Activated T-helper 1 cell treated with anti-CD3 and anti-CD28 coated beads, Interleukin-12 subunit alpha, Interleukin-12 subunit beta, Interleukin-2, Interleukin-4 antibody, amounts not matched to agents 30 ng/mL and 10 ng/mL and 1 ng/mL, durations not matched to agents 14 hours and 24 hours and 36 hours (primary cell): Measurements from ENCODE around the gene ACOT12. TPM values are rescaled to one million over a fixed set of nuclear protein-coding genes. Genes with fewer than 3 reads are reported as not detected.
"Not testable (repeated sequence)": the region's sequence is repeated elsewhere in the genome, so short reads cannot be mapped to it uniquely, and the experiment has no call there.

Experiments
- DNase-seq: peaks from one replicate; pipeline ENCODE4 v3.0.0; 2021; ENCODE audit warnings: low spot score
- H3K27ac Mint-ChIP-seq: one replicate; pipeline ENCODE4 v1.8.0; 2021; ENCODE audit warnings: mild to moderate bottlenecking, mixed read lengths
- H3K27me3 Mint-ChIP-seq: one replicate; pipeline ENCODE4 v1.8.0; 2022; ENCODE audit warnings: mild to moderate bottlenecking, moderate library complexity, mixed read lengths; ENCODE audit not compliant: insufficient read depth
- H3K36me3 Mint-ChIP-seq: one replicate; pipeline ENCODE4 v1.8.0; 2021; ENCODE audit warnings: low read depth, mixed read lengths
- H3K4me1 Mint-ChIP-seq: one replicate; pipeline ENCODE4 v1.8.0; 2021; ENCODE audit warnings: low read depth, mixed read lengths
- H3K4me3 Mint-ChIP-seq: one replicate; pipeline ENCODE4 v1.8.0; 2021; ENCODE audit warnings: mild to moderate bottlenecking, moderate library complexity, mixed read lengths
- H3K9me3 Mint-ChIP-seq: one replicate; pipeline ENCODE4 v1.8.0; 2021; ENCODE audit warnings: mixed read lengths
- intact Hi-C: fragments of 100-400 bp; cut with micrococcal nuclease; formaldehyde crosslinking; loops from one replicate; pipeline ENCODE4 v1.15.1; 2024
- total RNA-seq: library from RNA; stranded (reverse); gene quantifications from 2 replicates; pipeline ENCODE4 v1.2.3, GENCODE V29; 2022

ACOT12 gene
- total RNA-seq, 1 donor from 2014 or later = not detected

GRCh38 chr5:81418606-81419005, 24.7 kb upstream of the ACOT12 start:
- H3K27me3 Mint-ChIP-seq = no peaks in the 10 kb centered on the region
- H3K4me3 Mint-ChIP-seq = no peak overlapping the region
- H3K36me3 Mint-ChIP-seq = no peaks in the 10 kb centered on the region
- intact Hi-C loops = no loop called here
- DNase-seq = no peak
- no peaks in the 10 kb centered on the region for H3K9me3 Mint-ChIP-seq
- no peak overlapping the region for H3K27ac Mint-ChIP-seq
- peaks cover 36% of the 10 kb centered on the region for H3K4me1 Mint-ChIP-seq

- no peak for DNase-seq
- Mint-ChIP-seq H3K4me3 (no peak overlapping the region), H3K36me3 (no peaks in the 10 kb centered on the region), H3K4me1 (peaks cover 27% of the 10 kb centered on the region), H3K27ac (no peak overlapping the region), H3K27me3 (no peaks in the 10 kb centered on the region), H3K9me3 (no peaks in the 10 kb centered on the region)
- intact Hi-C loops = no loop called here
Measured at GRCh38 chr5:81417052-81417451, 23.1 kb upstream of the ACOT12 start.

GRCh38 chr5:81409896-81410295, 16.0 kb upstream of the ACOT12 start:
- Mint-ChIP-seq H3K9me3 (no peaks in the 10 kb centered on the region), H3K27me3 (no peaks in the 10 kb centered on the region), H3K4me3 (no peak overlapping the region), H3K27ac (no peak overlapping the region), H3K4me1 (no peaks in the 10 kb centered on the region), H3K36me3 (no peaks in the 10 kb centered on the region)
- DNase-seq = no peak
- intact Hi-C loops = no loop called here

GRCh38 chr5:81409361-81409760, 15.4 kb upstream of the ACOT12 start:
- Mint-ChIP-seq H3K36me3 (no peaks in the 10 kb centered on the region), H3K27ac (no peak overlapping the region), H3K4me1 (no peaks in the 10 kb centered on the region), H3K4me3 (no peak overlapping the region), H3K9me3 (no peaks in the 10 kb centered on the region), H3K27me3 (no peaks in the 10 kb centered on the region)
- no peak for DNase-seq
- intact Hi-C loops = no loop called here

GRCh38 chr5:81408496-81408895, 14.6 kb upstream of the ACOT12 start:
- intact Hi-C loops = no loop called here
- Mint-ChIP-seq H3K27me3 (no peaks in the 10 kb centered on the region), H3K4me1 (no peaks in the 10 kb centered on the region), H3K36me3 (no peaks in the 10 kb centered on the region), H3K9me3 (no peaks in the 10 kb centered on the region), H3K4me3 (no peak overlapping the region), H3K27ac (no peak overlapping the region)
- DNase-seq = no peak

GRCh38 chr5:81407811-81408210, 13.9 kb upstream of the ACOT12 start:
- H3K36me3 Mint-ChIP-seq, DNase-seq, H3K27ac Mint-ChIP-seq, H3K9me3 Mint-ChIP-seq, intact Hi-C loops, H3K4me3 Mint-ChIP-seq, H3K27me3 Mint-ChIP-seq, H3K4me1 Mint-ChIP-seq: not testable (repeated sequence)

- no peaks in the 10 kb centered on the region for H3K36me3 Mint-ChIP-seq
- no peak for DNase-seq
- no peak overlapping the region for H3K27ac Mint-ChIP-seq
- peaks cover 3% of the 10 kb centered on the region for H3K27me3 Mint-ChIP-seq
- no peak overlapping the region for H3K4me3 Mint-ChIP-seq
- intact Hi-C loops = no loop called here
- no peaks in the 10 kb centered on the region for H3K4me1 Mint-ChIP-seq
- no peaks in the 10 kb centered on the region for H3K9me3 Mint-ChIP-seq
Measured at GRCh38 chr5:81405126-81405891, 11.4 kb upstream of the ACOT12 start.

GRCh38 chr5:81402192-81402930, 8.4 kb upstream of the ACOT12 start:
- Mint-ChIP-seq H3K27me3 (peaks cover 8% of the 10 kb centered on the region), H3K27ac (no peak overlapping the region), H3K36me3 (no peaks in the 10 kb centered on the region), H3K4me3 (no peak overlapping the region), H3K4me1 (no peaks in the 10 kb centered on the region), H3K9me3 (no peaks in the 10 kb centered on the region)
- DNase-seq = no peak
- intact Hi-C loops = no loop called here

- Mint-ChIP-seq H3K27ac (no peak overlapping the region), H3K9me3 (no peaks in the 10 kb centered on the region), H3K27me3 (peaks cover 8% of the 10 kb centered on the region), H3K4me3 (no peak overlapping the region), H3K36me3 (no peaks in the 10 kb centered on the region), H3K4me1 (no peaks in the 10 kb centered on the region)
- DNase-seq = no peak
- intact Hi-C loops = no loop called here
Measured at GRCh38 chr5:81401266-81401665, 7.3 kb upstream of the ACOT12 start.

- peaks cover under 1% of the 10 kb centered on the region for H3K9me3 Mint-ChIP-seq
- no peak for DNase-seq
- no peak overlapping the region for H3K4me3 Mint-ChIP-seq
- H3K4me1 Mint-ChIP-seq = no peaks in the 10 kb centered on the region
- intact Hi-C loops = no loop called here
- peaks cover 14% of the 10 kb centered on the region for H3K27me3 Mint-ChIP-seq
- H3K36me3 Mint-ChIP-seq = no peaks in the 10 kb centered on the region
- H3K27ac Mint-ChIP-seq = no peak overlapping the region
Measured at GRCh38 chr5:81400375-81400774, 6.4 kb upstream of the ACOT12 start.

- no peaks in the 10 kb centered on the region for H3K36me3 Mint-ChIP-seq
- H3K9me3 Mint-ChIP-seq = peaks cover 5% of the 10 kb centered on the region
- peaks cover 25% of the 10 kb centered on the region for H3K27me3 Mint-ChIP-seq
- no peak for DNase-seq
- intact Hi-C loops = no loop called here
- no peak overlapping the region for H3K4me3 Mint-ChIP-seq
- no peaks in the 10 kb centered on the region for H3K4me1 Mint-ChIP-seq
- no peak overlapping the region for H3K27ac Mint-ChIP-seq
Measured at GRCh38 chr5:81398741-81399140, 4.8 kb upstream of the ACOT12 start.

GRCh38 chr5:81397176-81397575, 3.2 kb upstream of the ACOT12 start:
- intact Hi-C loops = no loop called here
- DNase-seq = no peak
- Mint-ChIP-seq H3K27me3 (peaks cover 35% of the 10 kb centered on the region), H3K4me3 (no peak overlapping the region), H3K4me1 (no peaks in the 10 kb centered on the region), H3K36me3 (no peaks in the 10 kb centered on the region), H3K9me3 (peaks cover 5% of the 10 kb centered on the region), H3K27ac (no peak overlapping the region)

- intact Hi-C loops = no loop called here
- peaks cover 44% of the 10 kb centered on the region for H3K27me3 Mint-ChIP-seq
- H3K36me3 Mint-ChIP-seq = no peaks in the 10 kb centered on the region
- H3K27ac Mint-ChIP-seq = no peak overlapping the region
- DNase-seq = no peak
- peaks cover 5% of the 10 kb centered on the region for H3K9me3 Mint-ChIP-seq
- H3K4me1 Mint-ChIP-seq = no peaks in the 10 kb centered on the region
- no peak overlapping the region for H3K4me3 Mint-ChIP-seq
Measured at GRCh38 chr5:81395262-81395661, 1.3 kb upstream of the ACOT12 start.
